Urothelium cell line (cell line): ENCODE results near the gene MBD5.

Source experiments
- DNase-seq: peaks from one replicate; pipeline ENCODE4 v3.0.0; 2011; ENCODE audit warnings: low spot score, mixed read lengths
- FAIRE-seq: peaks from 2 replicates; lab custom pipeline; 2011; peaks lifted over from hg19 to GRCh38; lab: Jason Lieb, UNC

The MBD5 gene

DNA sequence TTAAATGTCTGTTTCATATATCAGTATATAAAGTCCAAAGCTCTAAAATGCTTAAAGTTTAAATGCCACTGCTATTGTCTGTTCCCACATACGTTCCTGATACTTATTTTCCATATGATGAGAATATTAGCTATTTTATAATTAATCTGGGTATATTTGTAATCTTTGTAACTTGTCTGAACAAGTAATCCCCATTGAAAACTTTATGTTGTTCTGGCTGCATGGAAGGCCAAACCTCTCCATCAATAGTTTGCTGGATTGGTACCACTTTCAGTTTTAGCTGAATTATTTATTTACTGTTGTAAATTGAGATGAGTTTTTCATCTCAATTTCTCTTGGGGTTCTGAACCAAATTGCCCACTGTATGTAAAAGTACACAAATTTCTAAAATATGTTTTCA, 1.5 kb downstream of the MBD5 start:
- no peak for FAIRE-seq
- DNase-seq = no peak

DNA sequence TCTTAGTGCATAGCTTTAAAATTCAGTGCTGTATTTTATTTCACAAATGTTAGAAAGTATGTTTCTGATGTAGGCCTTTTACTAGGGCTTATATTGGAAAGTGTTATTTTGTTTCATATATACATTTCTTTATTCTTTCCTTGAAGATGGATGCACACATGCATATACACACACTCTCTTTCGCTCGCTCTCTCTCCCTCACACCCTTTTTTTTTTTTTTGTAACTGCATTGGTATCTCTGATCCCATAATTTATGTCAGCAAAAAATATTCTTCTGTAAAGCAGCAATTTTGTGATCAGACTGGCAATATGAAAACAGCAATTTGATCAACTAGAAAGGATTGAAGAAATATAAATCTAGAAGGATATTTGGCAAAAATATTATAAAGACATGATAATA, 2.0 kb downstream of the MBD5 start:
- no peak for FAIRE-seq
- DNase-seq = no peak

DNA sequence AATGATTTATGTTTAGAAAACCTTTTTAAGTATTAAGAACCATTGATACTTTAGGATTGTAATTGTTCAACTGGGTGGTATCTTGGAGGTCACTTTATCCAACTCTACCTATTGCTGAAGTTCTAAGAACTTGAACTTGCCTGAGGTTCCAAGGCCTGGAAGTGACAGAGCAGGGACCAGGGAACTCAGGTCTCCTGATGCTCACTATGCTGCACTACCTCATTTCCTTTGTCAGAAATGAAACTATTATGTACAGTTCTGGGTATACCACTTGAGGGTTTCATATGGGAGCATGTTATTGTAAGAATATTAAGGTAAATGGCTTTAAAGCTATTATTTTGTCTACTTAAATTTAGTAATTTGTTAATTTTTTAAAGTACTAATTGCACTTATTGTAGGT, 3.0 kb downstream of the MBD5 start:
- FAIRE-seq (no peak), DNase-seq (no peak)

DNA sequence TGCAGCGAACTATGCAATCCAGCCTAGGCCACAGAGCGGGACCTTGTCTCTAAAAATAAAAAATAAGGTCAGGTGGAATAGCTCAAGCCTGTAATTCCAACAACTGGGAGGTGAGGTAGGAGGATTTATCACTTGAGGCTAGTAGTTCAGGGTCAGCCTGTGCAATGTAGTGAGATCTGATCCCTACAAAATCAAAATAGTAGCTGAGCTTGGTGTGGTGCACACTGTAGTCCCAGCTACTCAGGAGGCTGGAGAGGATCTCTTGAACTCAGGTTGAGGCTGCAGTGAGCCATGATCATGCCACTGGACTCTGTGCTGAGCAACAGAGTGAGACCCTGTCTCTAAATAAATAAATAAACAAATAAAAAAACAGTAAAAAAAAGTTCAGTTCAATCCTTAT, 5.7 kb downstream of the MBD5 start:
- no peak for DNase-seq
- FAIRE-seq = no peak

DNA sequence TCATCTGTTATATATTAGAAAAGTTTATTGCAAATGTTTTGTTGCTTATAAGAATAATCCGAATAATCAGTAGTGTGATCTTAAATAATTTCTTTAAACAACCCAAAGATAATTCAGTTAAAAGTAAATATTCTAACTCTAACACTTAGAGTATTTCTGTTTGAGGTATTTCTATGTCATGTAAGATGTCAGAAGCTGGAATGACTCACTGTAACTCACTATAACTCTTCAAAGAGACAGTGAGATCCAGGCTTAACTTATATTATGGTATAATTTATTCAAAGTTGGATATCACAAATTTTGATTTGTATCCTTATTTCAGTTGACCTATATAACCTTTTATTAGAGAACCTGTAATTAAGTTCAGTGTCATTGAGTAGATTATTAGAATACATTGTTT, 6.9 kb downstream of the MBD5 start:
- FAIRE-seq = no peak
- no peak for DNase-seq

DNA sequence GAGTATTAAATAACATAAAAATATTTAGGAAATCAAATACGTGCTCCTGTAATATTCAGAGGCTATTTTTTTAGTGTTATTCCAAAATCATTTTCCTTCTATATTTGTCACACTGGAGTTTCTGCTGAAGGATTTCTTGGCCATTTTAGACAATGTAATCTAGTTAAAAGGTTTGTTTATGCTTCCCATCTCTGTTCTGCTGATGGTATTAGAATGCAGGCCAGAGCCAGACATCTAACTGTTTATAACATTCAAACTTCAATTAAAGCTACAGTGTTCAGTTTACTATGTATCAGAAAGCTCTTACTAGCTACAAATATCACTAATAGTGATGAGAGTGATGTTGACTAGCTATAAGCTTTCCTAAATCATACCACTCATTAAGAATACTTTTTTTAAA, 7.9 kb downstream of the MBD5 start:
- FAIRE-seq (no peak), DNase-seq (no peak)

DNA sequence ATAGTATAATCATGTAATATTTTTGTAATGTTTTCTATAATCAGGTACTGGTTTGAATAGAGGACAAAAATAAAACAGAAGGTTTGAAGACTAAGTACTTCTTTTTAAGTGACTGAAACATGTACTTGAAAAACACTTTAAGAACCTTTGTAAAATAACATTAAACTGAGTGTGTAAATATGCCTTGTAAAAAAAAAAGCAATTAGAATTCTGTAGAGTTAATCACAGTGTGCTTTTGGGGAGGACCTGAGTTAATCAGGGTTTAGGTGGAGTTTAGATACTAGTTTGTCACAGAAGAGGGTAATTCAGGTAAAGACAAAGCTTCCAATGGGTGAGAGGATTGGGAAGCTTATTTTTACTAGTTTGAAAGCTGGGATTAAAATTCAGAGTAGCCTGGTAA, 10.3 kb downstream of the MBD5 start:
- no peak for FAIRE-seq

DNA sequence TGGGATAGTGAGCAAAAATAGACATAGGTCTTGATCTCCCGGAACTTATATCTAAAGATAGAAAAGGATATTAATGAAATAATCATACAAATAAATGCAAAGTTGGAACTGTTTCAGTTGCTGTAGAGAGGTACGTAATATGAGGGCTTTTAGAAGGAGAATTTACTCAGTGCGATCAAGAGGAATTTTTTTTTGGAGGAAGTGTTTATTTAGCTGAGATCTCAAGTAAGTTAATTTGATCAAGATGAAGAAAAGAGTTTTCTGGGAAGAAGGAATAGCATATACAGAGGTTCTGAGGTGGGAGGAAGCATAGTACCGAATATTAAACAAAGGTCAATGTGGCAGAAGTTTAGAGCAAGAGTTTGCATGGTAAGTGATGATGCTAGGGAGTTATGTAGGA, 11.3 kb downstream of the MBD5 start:
- DNase-seq (no peak), FAIRE-seq (no peak)

More for the DNA sequence above, 10.3 kb downstream of the MBD5 start:
- no peak for DNase-seq

DNA sequence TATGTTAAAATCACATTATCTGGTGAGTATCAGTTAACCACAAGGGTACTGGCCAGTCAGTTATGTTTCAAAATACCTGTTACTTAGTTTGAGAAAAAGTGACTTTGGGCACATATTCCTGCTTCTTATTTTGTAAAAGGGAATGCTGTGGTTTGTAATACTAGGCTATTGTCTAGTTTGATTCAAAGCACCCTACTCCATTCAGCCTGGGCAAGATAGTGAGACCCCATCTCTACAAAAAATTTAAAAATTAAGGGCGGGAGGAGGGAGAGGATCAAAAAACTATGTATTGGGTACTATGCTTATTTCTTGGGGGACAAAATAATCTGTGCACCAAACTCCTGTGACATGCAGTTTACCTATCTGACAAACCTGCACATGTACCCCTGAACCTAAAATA, 18.9 kb downstream of the MBD5 start:
- FAIRE-seq = no peak
- no peak for DNase-seq

DNA sequence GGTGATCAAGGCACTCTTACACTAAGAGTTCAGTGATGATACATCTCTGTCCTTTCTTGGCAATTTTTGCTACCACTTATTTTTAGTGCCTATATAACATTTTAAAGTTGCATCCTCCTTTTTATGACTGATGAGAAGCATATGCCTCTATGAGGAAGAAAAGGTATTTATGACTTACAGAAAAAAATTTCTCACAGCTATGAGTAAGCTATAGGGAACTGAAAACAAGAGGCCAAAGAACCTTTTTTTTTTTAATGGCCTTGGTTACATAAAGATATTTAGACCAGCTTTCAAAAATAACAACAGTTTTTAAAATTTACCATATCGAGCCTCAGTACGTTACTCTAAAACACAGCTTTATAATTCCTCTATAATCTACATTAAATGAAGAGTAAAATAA, 21.3 kb downstream of the MBD5 start:
- FAIRE-seq (no peak), DNase-seq (no peak)

DNA sequence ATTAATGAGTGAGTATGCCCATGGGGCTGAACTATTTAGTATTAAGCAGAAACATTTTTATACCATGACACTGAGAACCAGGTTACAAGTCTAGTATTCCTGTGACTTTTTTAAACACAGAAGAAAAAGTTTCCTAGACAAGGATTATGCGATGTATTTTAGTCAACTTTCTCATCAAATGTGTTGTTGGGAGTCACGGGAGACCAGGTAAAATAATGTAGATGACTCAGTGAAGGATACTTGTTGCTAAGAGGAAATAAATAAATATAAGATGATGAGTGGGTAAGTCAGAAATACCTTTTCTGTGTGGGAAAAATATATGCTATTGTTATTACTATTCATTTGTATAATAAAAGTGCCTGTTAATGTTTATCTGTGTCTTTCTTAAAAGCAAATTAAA, 23.4 kb downstream of the MBD5 start:
- DNase-seq (no peak), FAIRE-seq (no peak)

DNA sequence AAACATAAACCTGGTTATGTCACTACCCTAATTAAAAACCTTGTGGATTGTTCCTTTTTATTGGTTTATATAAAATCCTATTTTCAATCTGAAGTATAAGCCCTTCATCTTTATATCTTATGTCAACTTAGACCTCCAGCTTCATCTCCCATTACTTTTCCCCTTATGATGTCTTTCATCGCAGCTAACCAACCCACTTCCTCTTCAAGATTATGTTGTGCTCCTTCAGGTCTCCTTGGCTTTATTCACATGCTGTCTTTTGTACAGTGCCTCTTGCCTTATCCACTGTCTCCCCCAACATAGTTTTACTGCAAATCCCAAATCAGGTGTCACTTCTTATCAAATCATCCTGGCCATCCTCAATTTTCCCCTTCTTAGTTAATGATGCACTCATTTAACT, 25.9 kb downstream of the MBD5 start:
- no peak for DNase-seq
- no peak for FAIRE-seq

DNA sequence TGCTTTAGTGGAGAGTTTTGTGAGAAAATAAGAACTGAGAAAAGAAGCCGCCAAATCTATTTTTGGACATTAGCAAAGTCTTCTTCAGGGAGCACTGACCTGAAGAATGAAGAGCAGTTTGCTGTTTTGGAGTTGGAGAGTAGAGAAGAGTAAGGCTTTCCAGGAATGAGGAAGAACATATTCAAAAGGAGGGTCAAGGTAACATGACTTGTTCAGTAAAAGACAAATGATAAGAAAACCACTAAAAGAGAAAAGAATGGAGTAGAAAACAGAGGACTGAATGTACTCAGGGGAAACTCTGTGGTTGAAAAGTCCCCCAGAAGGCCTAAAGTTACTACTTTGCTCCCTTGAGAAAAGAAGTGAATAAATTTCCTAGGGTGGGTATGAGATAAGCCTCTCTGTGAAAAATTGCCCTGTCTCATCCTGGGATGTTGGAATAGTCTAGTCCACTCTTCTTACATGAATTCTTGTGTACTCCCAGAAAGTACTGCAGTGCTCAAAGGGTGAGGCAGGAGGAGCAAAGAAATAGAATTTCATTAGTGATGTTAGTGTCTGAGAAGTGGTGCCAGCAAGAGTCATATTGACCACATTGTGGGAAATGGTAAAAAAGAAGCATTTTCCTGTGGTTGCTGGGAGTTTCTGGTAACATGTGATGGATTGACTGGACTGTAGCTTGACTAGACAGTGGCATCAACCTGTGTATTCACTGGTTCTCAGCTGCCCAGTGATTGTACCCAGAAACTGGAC, 27.8 kb downstream of the MBD5 start:
- no peak for DNase-seq
- no peak for FAIRE-seq

DNA sequence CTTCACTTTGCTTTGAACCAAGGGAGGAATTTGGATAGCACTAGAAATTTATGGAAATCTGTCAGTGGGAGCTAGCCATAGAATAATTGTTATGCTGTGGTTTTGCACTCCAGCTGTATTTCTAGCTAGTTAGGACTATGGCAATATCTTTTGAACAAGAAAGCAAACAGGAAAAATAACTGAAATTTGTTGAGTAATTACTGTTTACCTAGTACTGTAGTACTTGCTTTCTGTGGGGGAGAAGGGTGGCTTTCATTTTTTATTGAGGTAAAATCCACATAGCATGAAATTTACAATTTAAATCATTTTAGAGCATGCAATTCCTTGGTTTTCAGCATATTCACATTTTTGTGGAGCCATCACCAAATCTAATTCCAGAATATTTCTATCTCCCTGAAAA, 28.4 kb downstream of the MBD5 start:
- FAIRE-seq (no peak), DNase-seq (no peak)

DNA sequence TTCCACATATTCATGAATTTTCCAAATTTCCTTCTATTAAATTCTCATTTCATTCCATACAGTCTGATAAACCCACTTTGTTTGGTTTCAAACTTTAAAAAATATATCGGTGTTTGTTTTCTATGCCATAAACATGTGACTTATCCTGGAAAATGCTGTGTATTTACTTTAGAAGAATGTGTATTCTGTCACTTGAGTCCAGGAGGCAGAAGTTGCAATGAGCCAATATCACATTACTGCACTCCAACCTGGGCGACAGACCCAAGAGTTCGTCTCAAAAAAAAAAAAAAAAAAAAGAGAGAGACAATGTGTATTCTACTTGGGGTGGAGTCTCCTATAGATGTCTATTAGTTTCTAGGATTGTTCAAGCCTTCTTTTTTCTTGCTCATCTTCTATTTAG, 31.8 kb downstream of the MBD5 start:
- FAIRE-seq (no peak), DNase-seq (no peak)

DNA sequence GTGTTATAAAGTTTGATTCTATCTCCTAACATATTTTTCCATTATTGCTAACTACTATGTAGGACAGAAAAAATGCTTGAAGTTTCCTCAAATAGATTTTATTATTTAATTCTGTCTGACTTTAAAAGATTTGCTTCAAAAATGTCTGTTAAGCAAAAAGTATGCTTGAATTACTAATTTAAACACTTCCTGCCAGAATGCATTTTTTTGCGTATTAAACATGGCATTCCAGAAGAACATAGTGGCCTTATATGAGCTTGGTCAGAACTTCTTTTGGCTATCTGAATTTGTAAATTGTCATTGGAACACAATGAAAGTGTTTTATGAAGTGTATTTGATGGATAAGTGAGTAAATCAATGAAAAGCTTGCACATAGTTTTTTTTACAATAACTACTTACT, 37.8 kb downstream of the MBD5 start:
- no peak for DNase-seq
- FAIRE-seq = no peak

DNA sequence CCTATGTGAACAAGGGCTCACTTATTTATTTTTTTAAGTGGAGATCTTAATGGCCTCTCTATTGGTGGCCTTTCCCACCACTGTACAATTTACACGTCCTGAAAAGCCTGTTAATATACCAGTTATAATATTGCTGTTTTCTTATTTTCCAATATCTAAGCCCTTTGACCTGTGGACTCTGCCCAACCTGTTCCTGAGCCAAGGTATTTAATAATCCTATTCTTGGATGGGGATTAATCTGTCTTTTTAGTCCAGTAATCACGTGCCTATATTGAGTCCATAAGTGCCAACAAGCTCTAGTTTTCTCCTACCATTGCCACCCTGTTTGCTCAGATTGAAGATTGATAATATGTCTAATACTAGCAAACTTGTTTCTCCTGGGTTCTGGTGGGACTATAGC, 42.7 kb downstream of the MBD5 start:
- no peak for DNase-seq
- no peak for FAIRE-seq

DNA sequence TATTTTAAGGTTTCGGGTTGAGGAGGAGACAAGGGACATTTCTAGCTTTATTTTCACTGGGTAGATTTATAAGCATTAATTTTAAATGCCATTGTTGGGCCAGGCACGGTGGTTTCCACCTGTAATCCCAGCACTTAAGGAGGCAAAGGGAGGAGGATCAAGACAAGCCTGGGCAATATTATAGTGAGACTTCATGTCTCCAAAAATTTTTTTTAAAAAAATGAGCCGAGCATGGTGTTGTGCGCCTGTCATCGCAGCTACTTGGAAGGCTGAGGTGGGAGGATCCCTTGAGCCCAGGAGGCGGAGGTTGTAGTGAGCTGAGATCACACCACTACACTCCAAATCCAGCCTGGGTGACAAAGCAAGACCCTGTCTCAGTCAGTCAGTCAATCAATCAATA, 45.0 kb downstream of the MBD5 start:
- DNase-seq (no peak), FAIRE-seq (no peak)

DNA sequence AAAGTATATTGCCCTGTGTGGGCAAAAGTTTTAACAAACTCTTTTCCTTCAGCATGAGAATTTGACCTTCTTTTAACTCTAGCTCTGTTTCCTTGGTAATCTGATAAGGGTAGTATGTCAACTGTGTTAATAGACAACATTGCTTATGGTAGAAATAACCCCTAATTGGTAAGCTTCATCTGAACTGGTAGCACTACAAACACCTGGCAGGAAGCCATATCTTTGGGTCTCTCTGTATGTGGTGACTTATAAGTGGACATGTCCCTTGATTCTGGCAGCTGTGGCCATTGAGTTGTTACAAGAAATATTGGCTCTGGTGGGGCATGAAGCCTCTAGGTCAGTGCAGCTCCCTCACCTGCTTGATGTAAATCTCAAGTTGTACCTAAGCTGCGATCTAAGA, 46.9 kb downstream of the MBD5 start:
- no peak for DNase-seq
- FAIRE-seq = no peak

DNA sequence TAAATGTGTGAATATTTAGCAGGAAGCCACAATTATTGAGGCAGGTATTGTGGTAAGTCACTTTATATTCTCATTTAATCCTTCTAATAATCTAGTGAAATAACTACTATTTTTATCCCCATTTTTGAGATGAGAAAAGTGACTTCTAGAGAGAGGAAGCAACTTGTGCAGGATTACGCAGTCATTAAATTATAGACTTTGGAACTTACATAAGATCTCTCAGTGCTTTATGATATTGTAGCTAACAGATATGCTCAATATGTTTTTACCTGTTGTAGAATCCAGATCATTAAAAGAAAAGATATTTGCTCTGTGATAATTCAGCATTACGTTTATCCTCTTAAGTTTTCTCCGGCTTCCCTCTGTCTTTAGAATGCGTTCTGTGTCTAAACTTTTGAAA, 50.5 kb downstream of the MBD5 start:
- DNase-seq (no peak), FAIRE-seq (no peak)

DNA sequence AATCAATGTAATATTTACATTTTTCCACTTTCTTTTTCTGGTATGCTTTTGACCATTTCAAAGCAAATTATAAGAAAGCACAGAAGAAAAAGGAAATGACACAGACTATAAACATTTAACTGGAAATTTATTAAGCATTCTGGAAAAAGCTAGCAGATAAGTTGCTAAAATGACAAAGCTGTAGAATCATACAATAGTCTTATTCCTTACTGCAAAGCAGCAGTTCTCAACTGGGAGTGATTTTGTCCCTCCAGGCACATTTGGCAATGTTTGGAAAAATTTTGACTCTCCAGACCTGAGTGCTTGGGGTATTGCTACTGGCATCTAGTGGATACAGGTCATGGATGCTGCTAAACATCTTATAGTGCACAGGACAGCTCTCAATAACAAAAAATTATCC, 75.1 kb downstream of the MBD5 start:
- FAIRE-seq = no peak
- no peak for DNase-seq

DNA sequence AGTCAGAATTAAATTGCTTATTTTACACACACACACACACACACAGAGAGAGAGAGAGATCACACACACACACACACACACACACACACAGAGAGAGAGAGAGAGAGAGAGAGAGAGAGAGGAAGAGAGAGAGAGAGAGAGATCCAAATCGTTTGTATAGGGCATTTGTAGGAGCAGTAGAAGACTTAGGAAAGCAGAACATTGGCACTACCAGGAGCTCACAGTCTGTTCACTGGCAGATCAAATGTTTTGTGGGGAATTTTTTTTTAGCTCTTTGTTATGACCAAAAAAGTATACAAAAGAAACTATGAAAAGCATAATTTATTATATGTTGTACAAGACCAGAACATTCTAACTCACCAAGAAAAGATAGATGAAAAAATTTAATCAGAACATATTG, 81.8 kb downstream of the MBD5 start:
- DNase-seq (no peak), FAIRE-seq (no peak)

DNA sequence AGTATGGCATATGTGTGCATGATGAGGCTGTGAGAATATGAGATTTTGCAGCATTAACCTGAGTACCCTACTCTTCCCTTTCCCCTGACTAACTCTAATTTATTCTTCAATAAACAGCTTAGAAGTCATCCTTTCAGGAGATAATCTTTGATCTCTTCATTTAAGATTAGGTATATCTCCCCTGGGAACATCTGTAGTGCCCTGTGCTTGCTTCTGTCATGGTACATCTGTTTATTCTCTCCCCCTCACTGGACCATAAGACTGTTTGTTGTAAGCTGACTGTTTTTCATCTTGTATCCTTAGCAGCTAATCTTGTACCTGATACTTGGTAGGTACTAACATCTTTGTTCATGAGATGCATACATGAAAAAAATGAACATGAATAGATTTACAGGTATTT, 83.1 kb downstream of the MBD5 start:
- peak; percentile 83 for FAIRE-seq

More for the DNA sequence above, 83.1 kb downstream of the MBD5 start:
- DNase-seq = no peak
